ENCODE data around the gene CLDN22. TPM values are rescaled to one million over a fixed set of nuclear protein-coding genes. Genes with fewer than 3 reads are reported as not detected.

The CLDN22 gene
- total RNA-seq, 1 experiment from 2014 or later: not detected

GRCh38 chr4:183358215-183358755 lies 38.2 kb upstream of the CLDN22 start:
- no peaks in the 10 kb centered on the region for H3K79me2 ChIP-seq (ENCODE audit: insufficient read depth, low read length)
- H3K27ac ChIP-seq (ENCODE audit: low read depth, low read length): no peak overlapping the region
- intact Hi-C loops (cut with micrococcal nuclease): no loop called here
- H3K4me2 ChIP-seq (ENCODE audit: low read length): no peak overlapping the region
- no peak overlapping the region for H3K9ac ChIP-seq (ENCODE audit: low read length)
- no peak for DNase-seq (ENCODE audit: low read depth, low spot score)
- H4K20me1 ChIP-seq (ENCODE audit: insufficient read depth): no peaks in the 10 kb centered on the region
- H3K27me3 ChIP-seq (ENCODE audit: insufficient read depth, low read length): no peaks in the 10 kb centered on the region
- H3K4me3 ChIP-seq (replicated peaks in 1 of 2; ENCODE audit: low read depth in 1 of 2, low read length in 2 of 2): no peak overlapping the region
- H3K4me1 ChIP-seq (ENCODE audit: control insufficient read depth in 1 of 2, insufficient read depth in 2 of 2, low read length in 2 of 2): peaks cover 0 to 9% of the 10 kb centered on the region in 2 experiments; a peak in 2 of 4 replicates
- TF ChIP-seq SRF (IDR thresholded peaks at IDR 0.05; ENCODE audit: low read depth): no peak
- TF ChIP-seq CEBPB (IDR thresholded peaks at IDR 0.05; ENCODE audit: low read depth): no peak
- TF ChIP-seq MAX (IDR thresholded peaks at IDR 0.05): no peak
- no peak for TF ChIP-seq SP1 (IDR thresholded peaks at IDR 0.05; ENCODE audit: low read depth)
- TF ChIP-seq ZNF274 (IDR thresholded peaks at IDR 0.05; ENCODE audit: low read depth, low read length): no peak
- H3K9me2 ChIP-seq (ENCODE audit: insufficient read depth): no peaks in the 10 kb centered on the region
- ATAC-seq: no peak
- H3K9me3 ChIP-seq (ENCODE audit: control insufficient read depth in 1 of 2, insufficient read depth in 1 of 2, low read depth in 1 of 2, low read length in 2 of 2): no peaks in the 10 kb centered on the region
- H2AFZ ChIP-seq (ENCODE audit: low read depth, low read length, poor library complexity, severe bottlenecking): no peak overlapping the region
- ChIA-PET POLR2A (no interaction called here), RAD21 (ENCODE audit: low non-redundant PET in 1 of 2, low total read pairs in 2 of 2, uncharacterized antibody in 2 of 2, unreplicated experiment in 2 of 2) (no interaction called here), CTCF (no interaction called here)
- H3K36me3 ChIP-seq (ENCODE audit: control insufficient read depth in 1 of 2, insufficient read depth in 2 of 2, low read length in 2 of 2): no peaks in the 10 kb centered on the region
- BruUV-seq (replicated peaks): no TSS peak

- ATAC-seq: no peak
- BruUV-seq (replicated peaks): no TSS peak
- peaks cover 0 to 4% of the 10 kb centered on the region in 2 experiments; a peak in 1 of 4 replicates for H3K4me1 ChIP-seq (ENCODE audit: control insufficient read depth in 1 of 2, insufficient read depth in 2 of 2, low read length in 2 of 2)
- ChIA-PET POLR2A (no interaction called here), CTCF (no interaction called here), RAD21 (ENCODE audit: low non-redundant PET in 1 of 2, low total read pairs in 2 of 2, uncharacterized antibody in 2 of 2, unreplicated experiment in 2 of 2) (no interaction called here)
- no peak overlapping the region for H3K4me2 ChIP-seq (ENCODE audit: low read length)
- H3K27me3 ChIP-seq (ENCODE audit: insufficient read depth, low read length): no peaks in the 10 kb centered on the region
- H3K4me3 ChIP-seq (replicated peaks in 1 of 2; ENCODE audit: low read depth in 1 of 2, low read length in 2 of 2): no peak overlapping the region
- no peaks in the 10 kb centered on the region for H3K79me2 ChIP-seq (ENCODE audit: insufficient read depth, low read length)
- intact Hi-C loops (cut with micrococcal nuclease): no loop called here
- H3K36me3 ChIP-seq (ENCODE audit: control insufficient read depth in 1 of 2, insufficient read depth in 2 of 2, low read length in 2 of 2): no peaks in the 10 kb centered on the region
- no peak overlapping the region for H3K27ac ChIP-seq (ENCODE audit: low read depth, low read length)
- H4K20me1 ChIP-seq (ENCODE audit: insufficient read depth): no peaks in the 10 kb centered on the region
- no peak overlapping the region for H3K9ac ChIP-seq (ENCODE audit: low read length)
- no peaks in the 10 kb centered on the region for H3K9me2 ChIP-seq (ENCODE audit: insufficient read depth)
- no peaks in the 10 kb centered on the region for H3K9me3 ChIP-seq (ENCODE audit: control insufficient read depth in 1 of 2, insufficient read depth in 1 of 2, low read depth in 1 of 2, low read length in 2 of 2)
- DNase-seq (ENCODE audit: low read depth, low spot score): no peak
- TF ChIP-seq REST (IDR thresholded peaks at IDR 0.05; ENCODE audit: low read depth) (no peak), ATF3 (IDR thresholded peaks at IDR 0.05) (no peak), SIN3A (IDR thresholded peaks at IDR 0.05; ENCODE audit: low read depth) (no peak), RAD21 (IDR thresholded peaks at IDR 0.05; ENCODE audit: low read depth) (no peak), CBX3 (IDR thresholded peaks at IDR 0.05; ENCODE audit: low read depth) (no peak), SRF (IDR thresholded peaks at IDR 0.05; ENCODE audit: low read depth) (no peak), POLR2A (IDR thresholded peaks at IDR 0.05; ENCODE audit: borderline replicate concordance, extremely low read depth, insufficient read depth, insufficient read length) (no peak)
- H2AFZ ChIP-seq (ENCODE audit: low read depth, low read length, poor library complexity, severe bottlenecking): no peak overlapping the region
These were observed 37.0 kb upstream of the CLDN22 start for GRCh38 chr4:183356931-183357675.
